ENCODE measurements around the gene NUP85. TPM values are rescaled to one million over a fixed set of nuclear protein-coding genes. Genes with fewer than 3 reads are reported as not detected.

Gene NUP85
- total and polyA plus RNA-seq, 2 of the 4 experiments (the other 2 are of a cell fraction) = 29.4 to 54.4 TPM

- Histone ChIP-seq H3K18ac (ENCODE audit: low read depth, low read length) (no peak overlapping the region), H3K4me3 (ENCODE audit: insufficient read depth, low read depth, low read length) (no peak overlapping the region), H3K4ac (ENCODE audit: low read depth, low read length) (no peak overlapping the region), H3K27me3 (ENCODE audit: control insufficient read depth, insufficient read depth, low read length) (no peaks in the 10 kb centered on the region), H3K14ac (replicated peaks; ENCODE audit: low read depth, low read length) (no peak overlapping the region), H3K4me2 (ENCODE audit: low read depth, low read length) (no peak overlapping the region), H2BK120ac (ENCODE audit: low read depth, low read length) (no peak overlapping the region), H4K91ac (ENCODE audit: insufficient read depth, low read depth, low read length) (no peak overlapping the region), H3K9ac (ENCODE audit: low read depth, low read length) (no peak overlapping the region), H3K23ac (ENCODE audit: low read depth, low read length) (no peak overlapping the region), H4K20me1 (ENCODE audit: insufficient read depth, low read length) (peaks cover 17% of the 10 kb centered on the region), H4K5ac (ENCODE audit: low read depth, low read length) (no peak overlapping the region), H2AK5ac (ENCODE audit: low read depth, low read length) (no peak overlapping the region), H3K9me1 (ENCODE audit: insufficient read depth, low read length) (no peaks in the 10 kb centered on the region), H3K79me1 (ENCODE audit: low read depth in 1 of 2, low read length in 2 of 2) (peaks cover 0 to 5% of the 10 kb centered on the region in 2 experiments; a peak in 1 of 4 replicates), H3K27ac (ENCODE audit: insufficient read depth, low read length) (no peak overlapping the region), H2BK15ac (ENCODE audit: low read depth, low read length) (no peak overlapping the region), H3K56ac (ENCODE audit: extremely low read depth, insufficient read depth, low read length) (no peak overlapping the region), H2BK20ac (ENCODE audit: low read depth, low read length) (no peak overlapping the region), H2AK9ac (replicated peaks; ENCODE audit: low read depth, low read length, poor library complexity) (peak overlapping the region; percentile 59), H2AFZ (replicated peaks; ENCODE audit: low read length, poor library complexity) (no peak overlapping the region), H4K8ac (ENCODE audit: low read depth in 2 of 2, low read length in 2 of 2) (no peak overlapping the region), H3K4me1 (ENCODE audit: control insufficient read depth, insufficient read depth, low read length) (no peaks in the 10 kb centered on the region), H3K36me3 (ENCODE audit: control insufficient read depth, insufficient read depth, low read length) (peaks cover 87% of the 10 kb centered on the region), H2BK5ac (ENCODE audit: low read depth, low read length, poor library complexity, severe bottlenecking) (no peak overlapping the region), H3K9me3 (ENCODE audit: control insufficient read depth, insufficient read depth, low read length) (no peaks in the 10 kb centered on the region)
- in situ Hi-C loops (cut with MboI; ENCODE audit: low sequenced_read_pairs) (no loop called here), intact Hi-C loops (cut with micrococcal nuclease) (no loop called here), dilution Hi-C loops (cut with HindIII; ENCODE audit: low sequenced_read_pairs, unreplicated experiment) (no loop called here)
- POLR2A ChIA-PET (ENCODE audit: unreplicated experiment) = no interaction called here
- CTCF ChIA-PET = interaction anchor here (1.0 to 1.2 kb wide), 2 partner anchors 8 to 9 kb away, joined by 5 to 7 read pairs; no protein-coding TSS in a partner anchor
- no TSS peak for BruUV-seq (replicated peaks)
- 53% methylated on average over 3 of the region's 23 CpGs; no CpG with 5 or more reads in 1 of the 2 experiments for WGBS, 2 experiments (ENCODE audit: extremely low coverage in 2 of 2, insufficient read length in 1 of 2)
- peak; percentile 90 for TF ChIP-seq CTCF (conservative IDR thresholded peaks at IDR 0.05; ENCODE audit: low read depth, low read length)
- peak; percentile 69 for TF ChIP-seq SMC3 (IDR thresholded peaks at IDR 0.05; ENCODE audit: low read depth, low read length)
- peak; percentile 24; the same call in 1 of the 2 replicates for TF ChIP-seq USF2 (IDR thresholded peaks at IDR 0.05; ENCODE audit: low read depth, low read length)
- TF ChIP-seq CEBPB (IDR thresholded peaks at IDR 0.05; ENCODE audit: low read depth, low read length) = no peak
- TF ChIP-seq RAD21 (IDR thresholded peaks at IDR 0.05; ENCODE audit: low read length) = peak; percentile 51
- no peak for TF ChIP-seq RCOR1 (IDR thresholded peaks at IDR 0.05; ENCODE audit: insufficient replicate concordance, low read length)
- no peak for TF ChIP-seq MAFK (IDR thresholded peaks at IDR 0.05; ENCODE audit: low read depth, low read length)
- TF ChIP-seq MAZ (IDR thresholded peaks at IDR 0.05; ENCODE audit: borderline replicate concordance, low read depth, low read length) = no peak
- DNase-seq (peak; percentile 20), ATAC-seq (ENCODE audit: low read depth) (peak; percentile 48)
Measured at GRCh38 chr17:75240394-75241142, 35.1 kb downstream of the NUP85 start.
